ENCODE measurements around the gene TNS1.

TNS1 gene

GRCh38 chr2:217827430-217828201 is 175.2 kb downstream of the TNS1 start:
- no peak for DNase-seq
- Histone ChIP-seq H3K27me3 (no peaks in the 10 kb centered on the region), H3K4me1 (no peaks in the 10 kb centered on the region), H3K4me3 (ENCODE audit: low read depth, low read length) (no peak overlapping the region), H3K36me3 (peaks cover 21% of the 10 kb centered on the region), H3K9me3 (no peaks in the 10 kb centered on the region)
- TF ChIP-seq, protein P1, sequence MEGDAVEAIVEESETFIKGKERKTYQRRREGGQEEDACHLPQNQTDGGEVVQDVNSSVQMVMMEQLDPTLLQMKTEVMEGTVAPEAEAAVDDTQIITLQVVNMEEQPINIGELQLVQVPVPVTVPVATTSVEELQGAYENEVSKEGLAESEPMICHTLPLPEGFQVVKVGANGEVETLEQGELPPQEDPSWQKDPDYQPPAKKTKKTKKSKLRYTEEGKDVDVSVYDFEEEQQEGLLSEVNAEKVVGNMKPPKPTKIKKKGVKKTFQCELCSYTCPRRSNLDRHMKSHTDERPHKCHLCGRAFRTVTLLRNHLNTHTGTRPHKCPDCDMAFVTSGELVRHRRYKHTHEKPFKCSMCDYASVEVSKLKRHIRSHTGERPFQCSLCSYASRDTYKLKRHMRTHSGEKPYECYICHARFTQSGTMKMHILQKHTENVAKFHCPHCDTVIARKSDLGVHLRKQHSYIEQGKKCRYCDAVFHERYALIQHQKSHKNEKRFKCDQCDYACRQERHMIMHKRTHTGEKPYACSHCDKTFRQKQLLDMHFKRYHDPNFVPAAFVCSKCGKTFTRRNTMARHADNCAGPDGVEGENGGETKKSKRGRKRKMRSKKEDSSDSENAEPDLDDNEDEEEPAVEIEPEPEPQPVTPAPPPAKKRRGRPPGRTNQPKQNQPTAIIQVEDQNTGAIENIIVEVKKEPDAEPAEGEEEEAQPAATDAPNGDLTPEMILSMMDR (IDR thresholded peaks at IDR 0.05; ENCODE audit: low read depth, low read length): no peak

GRCh38 chr2:217826991-217827390 is 175.8 kb downstream of the TNS1 start:
- TF ChIP-seq, protein P1 (IDR thresholded peaks at IDR 0.05; ENCODE audit: low read depth, low read length): no peak
- Histone ChIP-seq H3K27me3 (no peaks in the 10 kb centered on the region), H3K4me3 (ENCODE audit: low read depth, low read length) (no peak overlapping the region), H3K36me3 (peaks cover 21% of the 10 kb centered on the region), H3K9me3 (no peaks in the 10 kb centered on the region), H3K4me1 (no peaks in the 10 kb centered on the region)
- DNase-seq: no peak

- Histone ChIP-seq H3K4me3 (ENCODE audit: low read depth, low read length) (no peak overlapping the region), H3K27me3 (no peaks in the 10 kb centered on the region), H3K4me1 (no peaks in the 10 kb centered on the region), H3K36me3 (peaks cover 21% of the 10 kb centered on the region), H3K9me3 (no peaks in the 10 kb centered on the region)
- TF ChIP-seq, protein P1 (IDR thresholded peaks at IDR 0.05; ENCODE audit: low read depth, low read length): no peak
- DNase-seq: no peak
Observed at GRCh38 chr2:217826520-217826919, 176.3 kb downstream of the TNS1 start.

DNA sequence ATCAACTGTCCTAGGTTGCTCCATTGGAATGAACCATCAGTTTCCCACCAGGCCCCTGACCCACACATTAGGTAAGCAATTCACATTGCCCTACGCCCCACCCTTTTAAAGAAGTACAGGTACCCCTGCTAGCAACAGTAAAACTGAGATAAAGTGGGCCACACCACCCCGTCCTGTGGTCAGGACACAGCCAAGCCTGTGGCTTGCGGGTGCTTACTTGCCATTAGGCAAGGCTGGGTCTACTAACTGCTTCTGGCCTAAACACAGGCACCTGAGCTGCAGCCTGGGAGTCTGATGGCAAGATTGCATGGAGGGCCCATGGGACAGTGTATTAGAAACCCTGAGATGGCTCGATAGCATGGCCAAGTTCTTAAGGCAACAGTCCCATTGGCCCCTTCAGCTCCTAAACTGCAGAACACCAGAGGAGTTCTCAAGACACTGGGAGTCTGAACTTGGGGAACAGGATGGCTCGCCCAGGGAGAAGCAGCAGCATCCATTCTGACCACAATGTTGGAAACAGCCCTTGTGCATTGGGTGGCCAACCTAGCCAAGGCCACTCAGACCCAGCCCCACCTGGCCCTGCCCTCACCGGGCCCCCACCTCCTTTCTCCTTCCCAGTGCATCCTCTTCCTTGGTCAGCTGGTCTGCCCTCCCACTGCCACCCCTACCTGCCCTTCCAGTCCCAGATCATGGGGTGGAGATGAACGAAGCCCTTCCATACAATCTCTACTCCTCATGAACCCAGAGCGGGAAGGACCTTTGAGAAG is 177.1 kb downstream of the TNS1 start:
- TF ChIP-seq, protein P1 (IDR thresholded peaks at IDR 0.05; ENCODE audit: low read depth, low read length): no peak
- H3K9me3 ChIP-seq: no peaks in the 10 kb centered on the region
- H3K4me3 ChIP-seq (ENCODE audit: low read depth, low read length): no peak overlapping the region
- peaks cover 18% of the 10 kb centered on the region for H3K36me3 ChIP-seq
- H3K4me1 ChIP-seq: no peaks in the 10 kb centered on the region
- no peak for DNase-seq
- no peaks in the 10 kb centered on the region for H3K27me3 ChIP-seq

- TF ChIP-seq, protein P1 (IDR thresholded peaks at IDR 0.05; ENCODE audit: low read depth, low read length): no peak
- Histone ChIP-seq H3K4me1 (no peaks in the 10 kb centered on the region), H3K27me3 (no peaks in the 10 kb centered on the region), H3K9me3 (no peaks in the 10 kb centered on the region), H3K4me3 (ENCODE audit: low read depth, low read length) (no peak overlapping the region), H3K36me3 (peaks cover 5% of the 10 kb centered on the region; the same call in 1 of the 2 replicates)
- no peak for DNase-seq
Observed at GRCh38 chr2:217824223-217824622, 178.6 kb downstream of the TNS1 start.

DNA sequence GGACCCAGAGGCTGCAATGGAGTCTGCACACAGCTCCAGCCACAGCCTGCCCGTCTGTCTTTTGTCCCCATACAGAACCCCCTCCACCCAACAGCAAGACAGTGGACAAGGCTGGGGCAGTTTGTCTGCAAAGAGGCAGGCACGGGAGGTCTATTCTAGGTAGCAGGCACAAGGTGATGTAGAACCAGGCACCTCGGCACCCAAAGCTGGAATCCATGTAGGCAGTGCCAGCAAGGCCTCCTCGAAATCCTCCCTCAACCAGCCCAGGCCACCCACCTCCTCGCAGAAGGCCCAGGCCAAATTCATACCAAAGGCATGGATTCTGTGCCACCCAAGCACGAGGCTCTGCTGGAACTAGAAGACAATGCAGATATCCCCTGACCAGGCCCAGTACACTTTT is 179.2 kb downstream of the TNS1 start:
- peaks cover 5% of the 10 kb centered on the region for H3K36me3 ChIP-seq
- TF ChIP-seq, protein P1 (IDR thresholded peaks at IDR 0.05; ENCODE audit: low read depth, low read length): no peak
- no peak overlapping the region for H3K4me3 ChIP-seq (ENCODE audit: low read depth, low read length)
- no peaks in the 10 kb centered on the region for H3K27me3 ChIP-seq
- H3K9me3 ChIP-seq: no peaks in the 10 kb centered on the region
- H3K4me1 ChIP-seq: no peaks in the 10 kb centered on the region
- DNase-seq: no peak

Data from BE2C (cell line).